SU-DHL-6 (cell line): ENCODE measurements around the gene LTBP1.

ENCODE experiments used
- H2AFZ ChIP-seq: fragments of 200-600 bp; sonication (generic); 2 replicates; pipeline ENCODE4 v1.6.1; 2014; ENCODE audit warnings: low read depth, mild to moderate bottlenecking, moderate library complexity, mixed read lengths, antibody characterized with exemption, low read length; ENCODE audit not compliant: severe bottlenecking
- H3F3A ChIP-seq: fragments of 200-600 bp; shearing (Covaris generic); 2 replicates; pipeline ENCODE4 v1.6.0; 2016; ENCODE audit warnings: antibody characterized with exemption, mild to moderate bottlenecking; ENCODE audit not compliant: insufficient read depth
- H3K27ac ChIP-seq: fragments of 200-600 bp; sonication (generic); 2 replicates; pipeline ENCODE4 v1.5.1; 2016; ENCODE audit warnings: low read depth, mild to moderate bottlenecking, low read length, moderate library complexity, mixed read lengths
- H3K27me3 ChIP-seq: fragments of 200-600 bp; sonication (generic), shearing (Covaris generic); 2 replicates; pipeline ENCODE4 v1.6.0; 2014; ENCODE audit warnings: mild to moderate bottlenecking, low read length
- H3K36me3 ChIP-seq: fragments of 200-600 bp; sonication (generic); 2 replicates; pipeline ENCODE4 v1.6.1; 2014; ENCODE audit warnings: mild to moderate bottlenecking, low read length, mixed read lengths
- H3K4me2 ChIP-seq: fragments of 300-600, 200-600 bp; shearing (Covaris generic), sonication (generic); 2 replicates; pipeline ENCODE4 v1.6.0; 2014; ENCODE audit warnings: low read length, low read depth, mild to moderate bottlenecking; ENCODE audit not compliant: poor library complexity, severe bottlenecking
- H3K4me3 ChIP-seq: fragments of 200-600 bp; sonication (generic); 2 replicates; pipeline ENCODE4 v1.5.1; 2014; ENCODE audit warnings: antibody characterized with exemption, low read length, mild to moderate bottlenecking, mixed read lengths; ENCODE audit not compliant: insufficient read depth, poor library complexity, severe bottlenecking
- H3K79me2 ChIP-seq: fragments of 200-600 bp; sonication (generic); 2 replicates; pipeline ENCODE4 v1.6.1; 2014; ENCODE audit warnings: mild to moderate bottlenecking, low read length, moderate library complexity; ENCODE audit not compliant: insufficient read depth
- H3K9ac ChIP-seq: fragments of 200-600 bp; sonication (generic); 2 replicates; pipeline ENCODE4 v1.7.0; 2014; ENCODE audit warnings: mild to moderate bottlenecking, low read length
- H3K9me2 ChIP-seq: fragments of 200-600 bp; sonication (generic); replicated peaks from 2 replicates; pipeline ENCODE4 v1.6.1; 2014; ENCODE audit warnings: low read length; ENCODE audit not compliant: insufficient read depth
- H3K9me3 ChIP-seq: fragments of 200-600 bp; sonication (generic); 2 replicates; pipeline ENCODE4 v1.6.1; 2014; ENCODE audit warnings: low read length, mixed read lengths; ENCODE audit not compliant: insufficient read depth
- H4K20me1 ChIP-seq: fragments of 200-600 bp; sonication (generic); 2 replicates; pipeline ENCODE4 v1.6.1; 2014; ENCODE audit warnings: low read depth, mild to moderate bottlenecking, antibody characterized with exemption, low read length, moderate library complexity, mixed read lengths
- EZH2phosphoT487 ChIP-seq: fragments of 200-600 bp; sonication (generic), shearing (Covaris generic); conservative IDR thresholded peaks from 2 replicates; pipeline ENCODE4 v1.6.1; 2018; ENCODE audit warnings: mild to moderate bottlenecking, antibody characterized with exemption, low read length, moderate library complexity, mixed read lengths
- TF ChIP-seq, protein P1 (sequence below): fragments of 200-600 bp; sonication (generic); IDR thresholded peaks from one replicate; pipeline ENCODE4 v1.5.1; 2017; ENCODE audit warnings: antibody characterized with exemption, mild to moderate bottlenecking, low read length, moderate library complexity; ENCODE audit not compliant: insufficient read depth, poor library complexity, severe bottlenecking

LTBP1 gene

DNA sequence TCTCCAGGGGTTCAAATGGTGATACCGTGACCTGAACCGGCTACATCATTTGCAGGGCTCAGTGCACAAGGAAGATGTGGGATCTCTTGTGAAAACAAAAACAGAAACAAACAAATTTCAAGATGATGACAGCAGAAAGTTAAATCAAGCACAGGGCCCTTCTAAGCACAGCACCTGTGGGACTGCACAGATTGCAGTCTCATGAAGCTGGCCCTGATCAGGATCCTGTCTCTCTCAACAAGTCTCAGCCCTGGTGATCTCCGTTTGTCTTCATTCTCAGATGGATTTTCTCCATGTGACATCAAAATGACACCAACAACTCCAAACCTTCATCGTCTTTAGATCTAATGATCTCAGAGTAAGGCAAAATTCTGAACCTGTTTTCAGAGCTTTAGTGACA, 39.7 kb downstream of the LTBP1 start:
- TF ChIP-seq, protein P1, sequence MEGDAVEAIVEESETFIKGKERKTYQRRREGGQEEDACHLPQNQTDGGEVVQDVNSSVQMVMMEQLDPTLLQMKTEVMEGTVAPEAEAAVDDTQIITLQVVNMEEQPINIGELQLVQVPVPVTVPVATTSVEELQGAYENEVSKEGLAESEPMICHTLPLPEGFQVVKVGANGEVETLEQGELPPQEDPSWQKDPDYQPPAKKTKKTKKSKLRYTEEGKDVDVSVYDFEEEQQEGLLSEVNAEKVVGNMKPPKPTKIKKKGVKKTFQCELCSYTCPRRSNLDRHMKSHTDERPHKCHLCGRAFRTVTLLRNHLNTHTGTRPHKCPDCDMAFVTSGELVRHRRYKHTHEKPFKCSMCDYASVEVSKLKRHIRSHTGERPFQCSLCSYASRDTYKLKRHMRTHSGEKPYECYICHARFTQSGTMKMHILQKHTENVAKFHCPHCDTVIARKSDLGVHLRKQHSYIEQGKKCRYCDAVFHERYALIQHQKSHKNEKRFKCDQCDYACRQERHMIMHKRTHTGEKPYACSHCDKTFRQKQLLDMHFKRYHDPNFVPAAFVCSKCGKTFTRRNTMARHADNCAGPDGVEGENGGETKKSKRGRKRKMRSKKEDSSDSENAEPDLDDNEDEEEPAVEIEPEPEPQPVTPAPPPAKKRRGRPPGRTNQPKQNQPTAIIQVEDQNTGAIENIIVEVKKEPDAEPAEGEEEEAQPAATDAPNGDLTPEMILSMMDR = no peak
- TF ChIP-seq EZH2phosphoT487 = no peak
- H3F3A ChIP-seq = peaks cover 8% of the 10 kb centered on the region; the same call in 1 of the 2 replicates

DNA sequence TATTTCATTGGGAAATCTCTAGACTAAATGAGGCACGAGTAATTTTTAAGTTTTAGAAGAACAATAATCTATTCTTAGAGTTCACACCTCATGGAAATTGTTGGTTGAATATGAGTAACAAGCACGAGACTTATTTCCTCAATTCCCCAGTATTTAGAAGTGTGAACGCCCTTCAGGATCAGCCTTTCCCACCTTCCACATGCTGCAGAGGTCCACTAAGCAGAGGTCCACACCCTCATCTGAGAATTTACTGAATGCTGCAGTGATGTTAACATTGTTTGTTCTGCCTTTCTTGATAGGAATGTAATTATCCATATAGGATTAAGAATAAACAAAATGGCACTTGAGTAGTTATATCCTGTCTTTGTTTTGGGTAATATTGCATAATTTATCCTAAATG, 41.8 kb downstream of the LTBP1 start:
- peaks cover 6% of the 10 kb centered on the region; the same call in 1 of the 2 replicates for H4K20me1 ChIP-seq
- H3K9ac ChIP-seq = no peak overlapping the region
- no peaks in the 10 kb centered on the region for H3K9me2 ChIP-seq
- no peaks in the 10 kb centered on the region for H3K27me3 ChIP-seq
- peaks cover 100% of the 10 kb centered on the region for H3K79me2 ChIP-seq
- H3K9me3 ChIP-seq = no peaks in the 10 kb centered on the region
- H3K27ac ChIP-seq = no peak overlapping the region
- H2AFZ ChIP-seq = no peak overlapping the region
- H3F3A ChIP-seq = peaks cover 8% of the 10 kb centered on the region; the same call in 1 of the 2 replicates
- peaks cover 20% of the 10 kb centered on the region; the same call in 1 of the 2 replicates for H3K36me3 ChIP-seq
- H3K4me3 ChIP-seq = no peak overlapping the region
- H3K4me2 ChIP-seq = no peak overlapping the region
- no peak for TF ChIP-seq EZH2phosphoT487
- TF ChIP-seq, protein P1 = no peak

More for the DNA sequence above, 39.7 kb downstream of the LTBP1 start:
- Histone ChIP-seq H3K79me2 (peaks cover 98% of the 10 kb centered on the region), H4K20me1 (peaks cover 6% of the 10 kb centered on the region; the same call in 1 of the 2 replicates), H2AFZ (no peak overlapping the region), H3K27ac (no peak overlapping the region), H3K27me3 (no peaks in the 10 kb centered on the region), H3K36me3 (peaks cover 22% of the 10 kb centered on the region; the same call in 1 of the 2 replicates), H3K9me2 (no peaks in the 10 kb centered on the region), H3K9ac (no peak overlapping the region), H3K4me3 (no peak overlapping the region), H3K4me2 (no peak overlapping the region), H3K9me3 (no peaks in the 10 kb centered on the region)

DNA sequence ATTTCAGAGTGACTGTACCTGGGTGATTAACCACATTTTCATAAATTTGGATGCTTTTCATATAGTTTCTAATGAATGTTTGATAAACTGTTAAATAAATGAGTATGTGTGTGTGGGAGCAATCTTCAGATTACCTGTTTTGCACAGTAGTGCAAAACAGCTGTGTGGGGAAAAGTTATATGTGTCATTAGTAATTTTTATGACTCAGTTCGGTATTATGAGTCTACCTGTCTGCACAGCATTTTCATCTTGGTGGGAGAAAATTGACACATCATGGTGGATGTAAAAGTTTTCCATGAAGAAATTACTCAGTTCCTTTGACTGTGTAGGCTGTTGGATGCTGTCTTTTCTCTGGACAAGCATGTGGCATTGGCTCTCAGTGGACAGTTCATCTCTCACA, 43.8 kb downstream of the LTBP1 start:
- no peak overlapping the region for H3K4me2 ChIP-seq
- peaks cover 6% of the 10 kb centered on the region; the same call in 1 of the 2 replicates for H4K20me1 ChIP-seq

More for the DNA sequence above, 43.8 kb downstream of the LTBP1 start:
- Histone ChIP-seq H3K9me2 (no peaks in the 10 kb centered on the region), H3K27me3 (no peaks in the 10 kb centered on the region), H3F3A (peaks cover 8% of the 10 kb centered on the region; the same call in 1 of the 2 replicates), H3K36me3 (peaks cover 17% of the 10 kb centered on the region; the same call in 1 of the 2 replicates), H3K9me3 (no peaks in the 10 kb centered on the region), H3K4me3 (no peak overlapping the region), H3K27ac (no peak overlapping the region), H3K79me2 (peaks cover 100% of the 10 kb centered on the region), H3K9ac (no peak overlapping the region), H2AFZ (no peak overlapping the region)
- no peak for TF ChIP-seq EZH2phosphoT487
- TF ChIP-seq, protein P1 = no peak
